NOMO-1 treated with DMSO at 0.1 percent for 48 hours (cell line): ENCODE data around the gene HIBCH.

ENCODE experiments used
- DNase-seq: peaks from one replicate; lab custom pipeline; 2025; ENCODE audit not compliant: unreplicated experiment; lab: John Stamatoyannopoulos, UW

Gene HIBCH

DNA sequence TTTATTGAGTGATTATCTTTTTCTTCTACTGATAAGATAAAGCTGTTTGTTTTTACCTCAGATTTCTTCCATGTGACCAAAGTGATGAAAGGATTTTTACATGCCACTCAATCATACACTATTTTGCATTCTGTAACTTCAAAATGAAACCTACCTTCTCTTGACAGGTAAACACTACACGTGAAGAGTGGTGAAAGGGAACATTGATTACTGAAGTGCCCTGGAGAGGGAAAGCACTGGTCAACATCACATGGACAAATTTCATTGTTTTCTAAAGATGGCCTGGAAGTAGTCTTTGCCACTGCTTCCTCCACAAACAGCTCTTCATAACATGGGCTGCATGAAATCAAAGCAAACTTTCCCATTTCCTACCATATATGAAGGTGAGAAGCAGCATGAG lies 120.1 kb downstream of the HIBCH start:
- DNase-seq, result no peak

DNA sequence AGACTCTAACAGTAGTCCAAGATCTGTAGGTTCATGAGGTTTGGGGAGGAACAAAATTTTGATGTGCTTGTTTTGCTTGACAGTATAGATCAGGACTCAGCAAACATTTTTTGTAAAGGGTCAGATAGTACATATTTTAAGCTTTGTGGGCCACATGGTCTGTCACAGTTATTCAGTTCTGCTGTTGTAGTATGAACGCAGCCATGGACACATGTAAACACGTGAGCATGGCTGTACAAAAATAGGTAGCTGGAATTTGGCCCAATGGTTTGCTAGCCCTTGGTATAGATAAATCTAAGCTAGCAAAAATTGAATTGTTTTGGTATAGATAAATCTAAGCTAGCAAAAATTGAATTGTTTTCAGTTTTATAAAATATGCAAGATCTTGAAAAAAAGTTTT lies 120.5 kb downstream of the HIBCH start:
- no peak for DNase-seq

DNA sequence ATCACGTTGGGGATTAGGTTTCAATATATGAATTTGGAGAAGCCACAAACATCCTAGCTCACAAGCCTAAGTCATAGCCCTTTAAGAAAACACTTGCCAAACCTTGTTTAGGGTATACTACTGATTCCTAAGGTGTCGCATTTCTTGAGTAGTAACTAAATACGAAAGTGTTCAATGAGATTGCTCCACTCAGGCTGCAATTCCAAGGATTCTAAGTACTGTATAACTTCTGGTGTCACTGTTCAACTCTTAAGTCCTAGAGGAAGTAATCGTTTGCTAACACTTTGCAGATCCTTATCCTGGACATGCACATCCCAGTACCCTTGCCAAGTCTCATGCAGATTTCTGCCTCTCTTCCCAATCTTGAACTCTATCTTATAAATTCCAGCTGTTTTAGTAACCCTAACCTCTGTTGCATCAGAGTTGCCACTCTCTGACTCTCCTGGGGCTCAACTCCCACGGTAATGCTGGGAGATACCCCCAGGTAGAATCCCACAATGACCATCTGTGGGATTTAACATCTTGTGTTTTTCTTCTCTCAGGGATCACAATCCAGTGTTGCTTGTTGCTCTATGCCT lies 122.4 kb downstream of the HIBCH start:
- no peak for DNase-seq

DNA sequence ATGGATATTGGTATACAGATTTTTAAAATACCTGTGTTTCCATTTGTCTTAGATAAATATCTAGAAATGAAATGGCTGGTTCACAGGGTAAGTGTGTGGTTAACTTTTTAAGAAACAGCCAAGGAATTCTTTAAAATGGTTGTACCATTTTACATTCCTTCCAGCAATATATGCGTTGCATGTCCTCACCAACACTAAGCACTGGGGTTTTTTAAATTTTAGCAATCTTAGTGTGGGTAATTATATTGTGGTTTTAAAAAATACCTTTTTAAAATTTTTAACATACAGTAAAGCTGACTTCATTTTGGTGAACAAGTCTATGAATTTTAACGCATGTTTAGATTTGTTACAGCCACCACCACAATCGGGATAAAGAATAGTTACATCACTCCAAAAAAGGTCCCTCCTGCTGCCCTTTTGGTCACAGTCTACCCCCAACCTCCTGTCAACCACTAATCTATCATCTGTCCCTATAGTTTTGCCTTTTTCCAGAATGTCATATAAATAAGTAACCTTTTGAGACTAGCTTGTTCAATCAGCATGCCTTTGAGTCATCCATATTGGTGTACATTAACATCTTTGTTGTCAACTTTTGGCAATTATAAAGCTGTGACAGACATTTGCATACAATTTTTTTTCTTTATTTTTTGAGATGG lies 129.0 kb downstream of the HIBCH start:
- DNase-seq, result no peak

- no peak for DNase-seq
These were observed 131.3 kb downstream of the HIBCH start for GRCh38 chr2:190188289-190188688.

DNA sequence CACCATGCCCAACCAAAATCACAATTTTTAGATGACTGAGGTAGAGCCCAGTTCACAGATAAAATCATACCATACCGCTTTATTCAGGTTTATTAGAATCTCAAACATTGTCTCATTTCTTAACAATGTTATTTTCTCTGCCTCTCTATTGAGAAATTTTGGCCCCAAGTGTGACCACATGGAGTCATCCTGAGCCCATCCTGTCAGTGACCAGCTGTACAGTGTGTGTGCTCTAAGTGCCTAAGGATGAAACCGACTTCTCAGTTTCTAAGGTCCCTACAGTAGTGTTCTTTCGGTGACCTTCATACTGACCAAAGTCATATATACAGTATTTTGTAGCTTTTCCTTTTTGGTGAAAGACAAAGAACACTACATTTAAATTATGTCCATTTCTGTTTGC lies 133.4 kb downstream of the HIBCH start:
- no peak for DNase-seq

DNA sequence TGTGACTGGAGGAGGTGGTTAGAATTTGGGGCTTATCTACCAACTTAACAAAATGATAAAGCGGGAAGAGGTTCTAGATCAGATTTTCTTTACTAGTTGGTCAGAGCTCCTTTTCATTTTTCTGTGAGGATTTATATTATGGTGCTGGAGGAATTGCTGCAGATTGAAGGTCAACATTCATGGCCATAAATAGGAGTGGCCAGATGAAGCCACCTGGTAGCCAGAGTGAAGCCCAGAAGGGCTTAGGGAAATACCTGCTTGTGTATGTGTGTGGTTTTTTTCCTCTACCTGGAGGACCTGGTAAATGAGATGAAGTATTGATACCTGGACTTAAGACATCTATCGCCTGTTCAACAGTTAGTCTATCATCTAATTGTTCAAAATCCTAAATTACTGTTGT lies 134.2 kb downstream of the HIBCH start:
- no peak for DNase-seq

- DNase-seq, result no peak
These were observed 135.2 kb downstream of the HIBCH start for GRCh38 chr2:190184460-190184859.

DNA sequence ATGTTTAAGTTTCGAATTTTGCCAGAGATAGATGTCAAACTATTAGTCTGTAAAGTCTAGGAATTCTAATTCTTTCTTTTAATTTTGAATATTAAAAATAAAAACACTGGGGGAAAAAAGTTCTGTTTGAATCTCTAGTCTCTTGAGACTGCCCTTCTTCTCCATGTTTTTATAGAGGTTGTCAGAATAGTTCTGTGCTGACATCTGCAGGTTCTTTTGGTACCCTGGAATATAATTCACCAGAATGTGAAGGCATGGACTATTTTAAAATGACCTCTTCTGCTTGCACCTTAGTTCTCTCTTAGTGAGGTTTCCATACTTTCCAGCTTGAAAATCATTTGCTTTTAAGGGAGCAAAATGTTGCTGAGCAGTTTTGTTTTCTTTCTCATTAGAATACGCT lies 136.1 kb downstream of the HIBCH start:
- no peak for DNase-seq

GRCh38 chr2:190182071-190182524 lies 137.5 kb downstream of the HIBCH start:
- peak; percentile 3 for DNase-seq

DNA sequence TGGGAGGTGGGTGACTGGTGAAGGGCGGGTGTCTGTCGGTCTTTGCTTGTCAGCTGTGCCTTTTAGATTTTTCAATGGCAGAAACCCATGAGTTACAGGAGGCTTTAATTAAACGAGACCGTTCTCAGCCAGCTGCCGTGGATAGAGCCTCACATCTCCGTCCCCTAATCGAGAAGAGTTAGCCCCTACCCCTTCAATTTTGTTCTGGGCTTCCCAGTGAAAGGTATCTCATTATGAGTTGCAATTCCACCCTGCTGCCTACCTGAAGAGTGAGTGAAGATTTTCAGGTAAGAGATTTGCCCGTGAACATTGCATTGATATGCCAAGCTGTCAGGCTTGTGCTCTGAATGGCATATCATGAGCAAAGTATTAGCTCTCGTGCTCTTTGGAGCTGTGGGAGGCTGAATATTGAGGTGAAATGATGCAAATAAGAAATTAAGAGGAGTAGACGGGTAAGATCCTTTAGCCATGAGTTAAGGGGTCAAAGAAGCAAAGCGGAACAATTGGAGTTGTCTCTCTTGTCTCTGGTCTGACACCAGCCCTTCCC lies 138.4 kb downstream of the HIBCH start:
- peak; percentile 0 for DNase-seq

DNA sequence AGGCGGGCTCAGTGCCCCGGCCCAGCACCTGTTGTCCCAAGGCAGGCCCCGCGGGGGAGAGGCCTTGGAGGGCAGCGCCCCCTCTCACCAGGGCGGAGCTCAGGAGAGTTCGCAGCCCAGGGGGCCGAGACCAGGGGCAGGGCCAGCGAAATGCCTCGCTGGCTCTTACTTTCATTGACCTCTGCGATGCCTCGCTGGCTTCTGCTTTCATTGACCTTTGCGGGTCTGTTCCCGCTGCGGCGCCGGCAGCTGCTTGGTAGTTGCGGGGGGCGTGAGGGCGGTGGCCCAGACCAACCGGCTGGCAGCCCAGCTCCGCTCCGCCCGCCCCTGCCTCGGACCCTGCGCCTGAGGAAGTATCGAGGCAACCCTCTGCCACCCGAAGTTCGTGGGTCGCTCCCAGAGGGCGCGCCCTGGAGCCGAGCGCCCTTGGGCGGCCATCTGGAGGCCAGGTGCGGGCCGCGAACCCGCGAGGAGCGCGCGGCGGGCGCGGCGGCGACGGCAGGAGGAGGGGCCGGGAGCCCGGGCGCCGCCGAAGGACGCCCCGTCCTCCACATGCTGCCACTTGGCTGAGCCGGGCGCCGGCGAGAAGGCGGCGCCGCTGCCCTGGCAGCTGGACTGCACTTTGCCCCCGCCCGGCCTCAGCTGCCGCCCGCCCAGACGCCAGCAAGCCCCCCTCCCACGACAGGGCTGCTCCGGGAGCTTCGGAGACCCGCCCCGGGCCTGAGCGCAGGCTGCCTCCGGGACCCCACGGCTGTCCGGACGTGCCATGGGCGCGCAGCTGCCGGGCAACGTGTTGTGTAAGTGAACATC lies 139.1 kb downstream of the HIBCH start:
- DNase-seq, result peak; percentile 23

DNA sequence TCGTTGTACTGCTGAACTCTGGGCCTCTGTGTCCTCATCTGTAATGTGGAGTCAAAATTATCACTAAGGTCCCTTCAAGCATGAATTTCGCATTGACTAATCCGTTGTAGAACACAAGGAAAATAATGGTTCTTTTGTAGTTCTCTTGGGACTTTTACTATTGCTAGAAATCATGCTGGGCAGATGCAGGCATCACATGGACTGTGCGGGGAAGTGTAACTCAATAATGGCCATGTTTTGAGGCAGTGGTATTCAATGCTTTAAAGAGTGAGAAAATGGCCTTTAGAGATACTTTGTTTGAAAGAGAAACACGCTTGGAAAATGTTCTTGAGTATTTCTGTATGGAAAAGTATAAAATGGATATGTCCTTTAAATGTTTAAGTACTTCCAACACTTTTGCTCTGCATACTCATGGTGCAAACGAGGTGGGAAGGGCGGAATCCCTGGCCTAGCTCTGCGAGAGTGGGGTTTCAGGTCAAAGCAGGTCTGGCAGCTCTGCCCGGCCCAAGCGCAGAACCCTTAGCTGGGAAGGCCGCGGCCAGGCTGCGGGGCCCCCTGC lies 139.8 kb downstream of the HIBCH start:
- no peak for DNase-seq

GRCh38 chr2:190178066-190178722 lies 141.4 kb downstream of the HIBCH start:
- no peak for DNase-seq

- no peak for DNase-seq
These were observed 142.2 kb downstream of the HIBCH start for GRCh38 chr2:190177249-190178040.

DNA sequence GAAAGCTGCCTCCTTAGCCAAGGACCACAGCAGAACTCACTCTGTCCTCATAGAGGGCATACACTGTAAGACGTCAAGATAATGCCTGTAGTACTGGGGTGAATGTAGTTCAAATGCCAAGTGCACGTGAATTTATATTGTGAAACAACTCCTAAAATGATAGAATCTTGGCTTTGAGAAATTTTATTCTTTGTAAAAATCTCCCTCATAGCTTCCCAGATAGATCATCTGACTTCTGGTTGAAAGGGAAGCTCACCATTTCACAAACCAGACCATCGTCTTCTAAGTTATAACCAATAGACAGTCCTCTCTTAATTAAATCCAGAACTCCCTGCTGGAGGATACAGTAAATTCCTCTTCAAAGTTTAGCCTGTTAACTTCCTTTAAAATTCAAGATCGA lies 146.2 kb downstream of the HIBCH start:
- DNase-seq, result no peak

DNA sequence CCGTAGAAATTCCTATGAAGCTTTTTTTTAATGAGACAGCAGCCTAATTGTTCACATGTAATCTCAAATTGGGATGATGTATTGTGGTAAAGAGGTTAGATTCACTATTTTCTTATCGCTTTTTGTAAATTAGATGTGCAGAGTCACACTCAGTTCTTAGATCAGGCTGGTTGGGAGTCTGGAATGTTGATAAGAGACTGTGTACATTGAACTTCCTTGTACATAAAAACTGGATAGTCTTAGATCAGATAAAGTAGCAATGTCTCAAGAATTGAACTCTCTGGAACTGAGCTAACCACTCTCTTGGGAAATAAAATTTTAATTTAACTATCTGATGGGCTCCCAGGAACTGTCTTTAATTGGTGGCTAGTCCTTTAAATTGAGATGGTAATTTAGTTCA lies 149.0 kb downstream of the HIBCH start:
- no peak for DNase-seq

DNA sequence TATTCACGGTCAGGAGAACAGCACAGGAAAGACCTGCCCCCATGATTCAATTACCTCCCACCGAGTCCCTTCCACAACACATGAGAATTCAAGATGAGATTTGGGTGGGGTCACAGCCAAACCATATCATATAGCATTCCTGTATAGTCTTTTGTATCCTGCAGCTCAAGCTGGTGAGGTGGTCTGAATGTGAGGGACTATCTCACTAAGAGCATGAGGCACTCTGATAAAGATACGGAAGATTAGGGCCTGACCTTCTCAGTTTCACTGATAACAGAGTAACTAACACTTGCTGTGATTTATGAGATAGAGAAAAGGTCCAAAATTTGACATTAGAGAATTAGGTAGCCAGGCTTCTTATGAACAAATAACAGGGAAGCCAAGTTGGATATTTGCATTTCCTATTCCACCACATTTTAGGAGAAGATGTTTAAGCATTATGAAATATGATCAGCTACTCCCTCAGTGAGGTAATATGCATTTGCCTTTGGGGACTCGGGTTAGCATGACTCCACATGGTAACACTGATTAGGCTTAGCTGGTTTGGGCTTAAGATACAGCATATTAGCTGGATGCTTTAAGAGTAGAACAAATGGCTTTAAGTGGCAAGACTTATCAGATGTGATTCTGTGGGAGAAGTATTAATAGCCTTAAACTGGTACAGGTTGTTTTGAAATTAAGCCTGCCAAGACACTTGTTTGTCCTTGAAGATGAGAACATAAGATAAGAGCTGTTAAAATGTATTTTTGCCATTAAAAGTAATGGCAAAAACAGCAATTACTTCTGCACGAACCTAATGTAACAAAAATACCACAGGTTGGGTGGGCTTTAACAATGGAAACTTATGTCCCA lies 150.2 kb downstream of the HIBCH start:
- no peak for DNase-seq

DNA sequence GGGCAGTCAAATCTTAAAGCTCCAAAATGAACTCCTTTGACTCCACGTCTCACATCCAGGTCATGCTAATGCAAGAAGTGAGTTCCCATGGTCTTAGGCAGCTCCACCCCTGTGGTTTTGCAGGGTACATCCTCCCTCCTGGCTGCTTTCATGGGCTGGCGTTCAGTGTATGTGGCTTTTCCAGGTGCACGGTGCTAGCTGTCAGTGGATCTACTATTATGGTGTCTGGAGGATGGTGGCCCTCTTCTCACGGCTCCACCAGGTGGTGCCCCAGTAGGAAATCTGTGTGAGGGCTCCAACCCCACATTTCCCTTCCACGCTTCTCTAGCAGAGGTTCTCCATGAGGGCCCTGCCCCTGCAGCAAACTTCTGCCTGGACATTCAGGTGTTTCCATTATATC lies 151.9 kb downstream of the HIBCH start:
- DNase-seq, result no peak
